ENCODE measurements around the gene MAGI1.

GRCh38 chr3:65904016-65904415, 134.7 kb downstream of the MAGI1 start:
- TF ChIP-seq CTCF (IDR thresholded peaks at IDR 0.05) (no peak), POLR2A (IDR thresholded peaks at IDR 0.05) (no peak)
